ENCODE measurements around the gene GRIK4. TPM values are rescaled to one million over a fixed set of nuclear protein-coding genes. Genes with fewer than 3 reads are reported as not detected.

The GRIK4 gene
- total and polyA plus RNA-seq, 2 donors (not counting 1 experiment from before 2014, with no cell fraction given), result 0.12 to 0.27 TPM

- ChIA-PET CTCF (interaction anchor here (1.1 to 1.7 kb wide), 2 partner anchors 17 to 30 kb away, joined by 3 to 5 read pairs; no protein-coding TSS in a partner anchor), POLR2A (no interaction called here)
- H3K27ac Mint-ChIP-seq, result no peak overlapping the region
- Histone ChIP-seq H3K36me3 (replicated peaks in 1 of 2; ENCODE audit: control extremely low read depth in 1 of 2, control insufficient read depth in 1 of 2, extremely low read depth in 1 of 2, insufficient read depth in 2 of 2, low read length in 1 of 2) (no peaks in the 10 kb centered on the region), H3K9me3 (ENCODE audit: control extremely low read depth in 1 of 3, control insufficient read depth in 2 of 3, insufficient read depth in 1 of 3, low read length in 2 of 3) (no peaks in the 10 kb centered on the region), H3K4me1 (ENCODE audit: control insufficient read depth in 2 of 2, insufficient read depth in 2 of 2, low read length in 2 of 2) (peaks cover 0 to 8% of the 10 kb centered on the region in 2 donors), H3K4me3 (ENCODE audit: control extremely low read depth in 1 of 5, extremely low read depth in 1 of 5, insufficient read depth in 1 of 5, low read depth in 2 of 5, low read length in 4 of 5) (peak overlapping the region in 3 of 5 experiments; percentile 38 to 42 (median 39)), H3K4me2 (replicated peaks; ENCODE audit: low read depth, low read length, poor library complexity, severe bottlenecking) (peak overlapping the region; percentile 53), H2AFZ (ENCODE audit: insufficient read depth, low read depth, low read length, poor library complexity, severe bottlenecking) (peak overlapping the region; percentile 66), H3K27me3 (replicated peaks in 1 of 4; ENCODE audit: control extremely low read depth in 1 of 4, control insufficient read depth in 3 of 4, insufficient read depth in 4 of 4, low read length in 3 of 4) (peaks cover 0 to 2% (median 0%) of the 10 kb centered on the region in 4 experiments), H3K9ac (ENCODE audit: low read length) (peak overlapping the region; percentile 54), H3K79me2 (ENCODE audit: control insufficient read depth, insufficient read depth, low read length) (no peaks in the 10 kb centered on the region), H3K27ac (ENCODE audit: low read length in 2 of 2) (no peak overlapping the region), H4K20me1 (ENCODE audit: control insufficient read depth, insufficient read depth, low read length, poor library complexity, severe bottlenecking) (no peaks in the 10 kb centered on the region)
- no peaks in the 10 kb centered on the region for H3K9me3 Mint-ChIP-seq (ENCODE audit: insufficient read depth)
- peaks cover 6% of the 10 kb centered on the region for H3K4me1 Mint-ChIP-seq
- peaks cover 20% of the 10 kb centered on the region for H3K27me3 Mint-ChIP-seq
- H3K4me3 Mint-ChIP-seq, result peak overlapping the region; percentile 80
- 30% methylated on average over 4 of the region's 10 CpGs for WGBS (ENCODE audit: insufficient coverage)
- no peak for TF ChIP-seq EZH2 (IDR thresholded peaks at IDR 0.05; ENCODE audit: borderline replicate concordance, insufficient read depth, low read depth, low read length, poor library complexity, severe bottlenecking)
- TF ChIP-seq CTCF (IDR thresholded peaks at IDR 0.05), result peak; percentile 65
- ATAC-seq (ENCODE audit: low read depth) (no peak), DNase-seq (peak; percentile 18)
- intact Hi-C loops (cut with micrococcal nuclease), result no loop called here
Measured at GRCh38 chr11:120715239-120715638, 203.7 kb downstream of the GRIK4 start.

- H3K27me3 Mint-ChIP-seq, result peaks cover 28% of the 10 kb centered on the region
- TF ChIP-seq CTCF (IDR thresholded peaks at IDR 0.05) (no peak), EZH2 (IDR thresholded peaks at IDR 0.05; ENCODE audit: borderline replicate concordance, insufficient read depth, low read depth, low read length, poor library complexity, severe bottlenecking) (no peak)
- intact Hi-C loops (cut with micrococcal nuclease), result no loop called here
- H3K9me3 Mint-ChIP-seq (ENCODE audit: insufficient read depth), result no peaks in the 10 kb centered on the region
- Histone ChIP-seq H3K79me2 (ENCODE audit: control insufficient read depth, insufficient read depth, low read length) (no peaks in the 10 kb centered on the region), H2AFZ (ENCODE audit: insufficient read depth, low read depth, low read length, poor library complexity, severe bottlenecking) (no peak overlapping the region), H3K4me3 (ENCODE audit: control extremely low read depth in 1 of 5, extremely low read depth in 1 of 5, insufficient read depth in 1 of 5, low read depth in 2 of 5, low read length in 4 of 5) (no peak overlapping the region), H3K27ac (ENCODE audit: low read length in 2 of 2) (no peak overlapping the region), H4K20me1 (ENCODE audit: control insufficient read depth, insufficient read depth, low read length, poor library complexity, severe bottlenecking) (no peaks in the 10 kb centered on the region), H3K27me3 (replicated peaks in 1 of 4; ENCODE audit: control extremely low read depth in 1 of 4, control insufficient read depth in 3 of 4, insufficient read depth in 4 of 4, low read length in 3 of 4) (peaks cover 0 to 2% (median 0%) of the 10 kb centered on the region in 4 experiments), H3K36me3 (replicated peaks in 1 of 2; ENCODE audit: control extremely low read depth in 1 of 2, control insufficient read depth in 1 of 2, extremely low read depth in 1 of 2, insufficient read depth in 2 of 2, low read length in 1 of 2) (no peaks in the 10 kb centered on the region), H3K9ac (ENCODE audit: low read length) (no peak overlapping the region), H3K4me2 (replicated peaks; ENCODE audit: low read depth, low read length, poor library complexity, severe bottlenecking) (no peak overlapping the region), H3K9me3 (ENCODE audit: control extremely low read depth in 1 of 3, control insufficient read depth in 2 of 3, insufficient read depth in 1 of 3, low read length in 2 of 3) (no peaks in the 10 kb centered on the region), H3K4me1 (ENCODE audit: control insufficient read depth in 2 of 2, insufficient read depth in 2 of 2, low read length in 2 of 2) (peaks cover 0 to 8% of the 10 kb centered on the region in 2 donors)
- ChIA-PET POLR2A (no interaction called here), CTCF (no interaction called here)
- H3K4me3 Mint-ChIP-seq, result no peak overlapping the region
- H3K4me1 Mint-ChIP-seq, result peaks cover 6% of the 10 kb centered on the region
- DNase-seq (no peak), ATAC-seq (ENCODE audit: low read depth) (no peak)
- WGBS (ENCODE audit: insufficient coverage), result 87% methylated on average over 11 of the region's 11 CpGs
- no peak overlapping the region for H3K27ac Mint-ChIP-seq
Measured at GRCh38 chr11:120717042-120717441, 205.5 kb downstream of the GRIK4 start.
